HG02610 (cell line): ENCODE data around the gene POMT2.
"Not testable (repeated sequence)": the region's sequence is repeated elsewhere in the genome, so short reads cannot be mapped to it uniquely, and the experiment has no call there.

Experiments used
- ATAC-seq: cut with Tn5 transposase; IDR thresholded peaks from one replicate; pipeline ENCODE4 v1.9.1; 2021; ENCODE audit warnings: mild to moderate bottlenecking, moderate library complexity; ENCODE audit not compliant: unreplicated experiment

POMT2 gene

GRCh38 chr14:77320238-77320935 is at the start of gene POMT2:
Gene POMT2, minus strand, starts transcription at chr14:77320883. Its CDS starts 202 bp downstream, at chr14:77320681.
- peak; percentile 70 for ATAC-seq

- peak; percentile 23 for ATAC-seq
These were observed 48.6 kb upstream of the POMT2 start for GRCh38 chr14:77369285-77369684.

- ATAC-seq = no peak
These were observed 43.5 kb upstream of the POMT2 start for GRCh38 chr14:77364146-77364545.

GRCh38 chr14:77359626-77360025 is 38.9 kb upstream of the POMT2 start:
- ATAC-seq = no peak

- ATAC-seq = no peak
These were observed 36.2 kb upstream of the POMT2 start for GRCh38 chr14:77356899-77357298.

GRCh38 chr14:77355811-77356210 is 35.1 kb upstream of the POMT2 start:
- ATAC-seq = no peak

- no peak for ATAC-seq
These were observed 32.9 kb upstream of the POMT2 start for GRCh38 chr14:77353469-77354141.

GRCh38 chr14:77347751-77348150 is 27.1 kb upstream of the POMT2 start:
- no peak for ATAC-seq

- no peak for ATAC-seq
These were observed 25.8 kb upstream of the POMT2 start for GRCh38 chr14:77346495-77346894.

- no peak for ATAC-seq
These were observed 23.8 kb upstream of the POMT2 start for GRCh38 chr14:77344377-77344996.

GRCh38 chr14:77343662-77344061 is 23.0 kb upstream of the POMT2 start:
- no peak for ATAC-seq

GRCh38 chr14:77342726-77343397 is 22.2 kb upstream of the POMT2 start:
- ATAC-seq = no peak

- ATAC-seq = no peak
These were observed 19.7 kb upstream of the POMT2 start for GRCh38 chr14:77340389-77340788.

- ATAC-seq = no peak
These were observed 18.7 kb upstream of the POMT2 start for GRCh38 chr14:77339407-77339806.

- ATAC-seq = no peak
These were observed 17.6 kb upstream of the POMT2 start for GRCh38 chr14:77338302-77338701.

GRCh38 chr14:77337880-77338279 is 17.2 kb upstream of the POMT2 start:
- no peak for ATAC-seq

GRCh38 chr14:77337255-77337654 is 16.6 kb upstream of the POMT2 start:
- not testable (repeated sequence) for ATAC-seq

- no peak for ATAC-seq
These were observed 14.9 kb upstream of the POMT2 start for GRCh38 chr14:77335576-77335975.

GRCh38 chr14:77329872-77330271 is 9.2 kb upstream of the POMT2 start:
- ATAC-seq = no peak

GRCh38 chr14:77327111-77327510 is 6.4 kb upstream of the POMT2 start:
- no peak for ATAC-seq

GRCh38 chr14:77325746-77326094 is 5.0 kb upstream of the POMT2 start:
- ATAC-seq = no peak
